SK-N-SH treated with all-trans-retinoic acid at 6 μM for 48 hours (cell line): Measurements from ENCODE around the gene SLC16A10.

ENCODE experiments used
- ATAC-seq: fragments of 200-7000 bp; cut with Tn5 transposase; 3 replicates; pipeline ENCODE4 v1.9.1; 2020; ENCODE audit warnings: mild to moderate bottlenecking, moderate library complexity
- ARNTL ChIP-seq: fragments of 450-650 bp; formaldehyde crosslinking; IDR thresholded peaks from 2 replicates; pipeline ENCODE4 v1.5.0; 2020; ENCODE audit warnings: low read depth, mild to moderate bottlenecking, moderate library complexity, borderline replicate concordance
- BACH2 ChIP-seq: fragments of 250-450 bp; sonication (Bioruptor Pico); IDR thresholded peaks from 2 replicates; pipeline ENCODE4 v1.9.0; 2021; ENCODE audit warnings: mild to moderate bottlenecking, borderline replicate concordance
- CSDC2 ChIP-seq: fragments of 250-450 bp; sonication (Bioruptor Pico); IDR thresholded peaks from 2 replicates; pipeline ENCODE4 v1.5.0; 2020; ENCODE audit warnings: mild to moderate bottlenecking, moderate library complexity
- ESRRG ChIP-seq: fragments of 250-450 bp; sonication (Bioruptor Pico); IDR thresholded peaks from 2 replicates; pipeline ENCODE4 v1.6.1; 2021; ENCODE audit warnings: mild to moderate bottlenecking
- GLIS3 ChIP-seq: fragments of 250-450 bp; sonication (Bioruptor Pico); IDR thresholded peaks from 2 replicates; pipeline ENCODE4 v1.5.0; 2020; ENCODE audit warnings: mild to moderate bottlenecking, moderate library complexity
- ISL1 ChIP-seq: fragments of 250-450 bp; sonication (Bioruptor Pico); IDR thresholded peaks from 2 replicates; pipeline ENCODE4 v2.1.2; 2022; ENCODE audit warnings: mild to moderate bottlenecking, moderate library complexity
- OSR1 ChIP-seq: fragments of 250-450 bp; sonication (Bioruptor Pico); IDR thresholded peaks from 2 replicates; pipeline ENCODE4 v1.8.0; 2022; ENCODE audit warnings: moderate library complexity, mild to moderate bottlenecking, inconsistent platforms
- PPARA ChIP-seq: fragments of 250-450 bp; sonication (Bioruptor Pico); IDR thresholded peaks from 2 replicates; pipeline ENCODE4 v1.5.0; 2020; ENCODE audit warnings: mild to moderate bottlenecking, borderline replicate concordance
- RARB ChIP-seq: fragments of 250-450 bp; sonication (Bioruptor Pico); IDR thresholded peaks from 2 replicates; pipeline ENCODE4 v1.8.0; 2021; ENCODE audit warnings: mild to moderate bottlenecking, moderate library complexity
- SNAI2 ChIP-seq: fragments of 250-450 bp; sonication (Bioruptor Pico); IDR thresholded peaks from 2 replicates; pipeline ENCODE4 v1.5.0; 2020; ENCODE audit warnings: mild to moderate bottlenecking, moderate library complexity
- TCF4 ChIP-seq: fragments of 250-450 bp; sonication (Bioruptor Pico); IDR thresholded peaks from 2 replicates; pipeline ENCODE4 v1.8.0; 2021; ENCODE audit warnings: mild to moderate bottlenecking, moderate library complexity, borderline replicate concordance
- TOX ChIP-seq: fragments of 250-450 bp; sonication (Bioruptor Pico); IDR thresholded peaks from 2 replicates; pipeline ENCODE4 v1.8.0; 2021; ENCODE audit warnings: mild to moderate bottlenecking, moderate library complexity, borderline replicate concordance
- ZC3H10 ChIP-seq: fragments of 250-450 bp; sonication (Bioruptor Pico); IDR thresholded peaks from 2 replicates; pipeline ENCODE4 v1.5.1; 2021; ENCODE audit warnings: mild to moderate bottlenecking, moderate library complexity
- ZFP3 ChIP-seq: fragments of 250-450 bp; sonication (Bioruptor Pico); IDR thresholded peaks from 2 replicates; pipeline ENCODE4 v1.5.0; 2020; ENCODE audit warnings: mild to moderate bottlenecking, moderate library complexity
- ZFP30 ChIP-seq: fragments of 450-650 bp; formaldehyde crosslinking; IDR thresholded peaks from 2 replicates; pipeline ENCODE4 v1.5.0; 2022; ENCODE audit warnings: mild to moderate bottlenecking, moderate library complexity
- ZNF565 ChIP-seq: fragments of 450-650 bp; formaldehyde crosslinking; conservative IDR thresholded peaks from 2 replicates; pipeline ENCODE4 v1.5.0; 2020; ENCODE audit warnings: low read depth, mild to moderate bottlenecking, moderate library complexity
- ZNF70 ChIP-seq: fragments of 450-650 bp; formaldehyde crosslinking; IDR thresholded peaks from 2 replicates; pipeline ENCODE4 v1.5.0; 2020; ENCODE audit warnings: mild to moderate bottlenecking, moderate library complexity
- ZNF8 ChIP-seq: fragments of 450-650 bp; formaldehyde crosslinking; IDR thresholded peaks from 2 replicates; pipeline ENCODE4 v1.5.0; 2020; ENCODE audit warnings: mild to moderate bottlenecking, moderate library complexity
- TF ChIP-seq, protein P1 (sequence below): fragments of 250-450 bp; sonication (Bioruptor Pico); IDR thresholded peaks from 2 replicates; pipeline ENCODE4 v1.5.1; 2020; ENCODE audit warnings: low read depth, mild to moderate bottlenecking, moderate library complexity
- TF ChIP-seq, protein P2 (sequence below): fragments of 250-450 bp; sonication (Bioruptor Pico); IDR thresholded peaks from 2 replicates; pipeline ENCODE4 v1.5.1; 2021; ENCODE audit warnings: mild to moderate bottlenecking, moderate library complexity
- TF ChIP-seq, protein P3 (sequence below): fragments of 250-450 bp; sonication (Bioruptor Pico); IDR thresholded peaks from 2 replicates; pipeline ENCODE4 v1.8.0; 2020; ENCODE audit warnings: mild to moderate bottlenecking, moderate library complexity, borderline replicate concordance
- TF ChIP-seq, protein P4 (sequence below): fragments of 250-450 bp; sonication (Bioruptor Pico); IDR thresholded peaks from 2 replicates; pipeline ENCODE4 v1.8.0; 2021; ENCODE audit warnings: low read depth, mild to moderate bottlenecking, moderate library complexity, borderline replicate concordance

Gene SLC16A10

DNA sequence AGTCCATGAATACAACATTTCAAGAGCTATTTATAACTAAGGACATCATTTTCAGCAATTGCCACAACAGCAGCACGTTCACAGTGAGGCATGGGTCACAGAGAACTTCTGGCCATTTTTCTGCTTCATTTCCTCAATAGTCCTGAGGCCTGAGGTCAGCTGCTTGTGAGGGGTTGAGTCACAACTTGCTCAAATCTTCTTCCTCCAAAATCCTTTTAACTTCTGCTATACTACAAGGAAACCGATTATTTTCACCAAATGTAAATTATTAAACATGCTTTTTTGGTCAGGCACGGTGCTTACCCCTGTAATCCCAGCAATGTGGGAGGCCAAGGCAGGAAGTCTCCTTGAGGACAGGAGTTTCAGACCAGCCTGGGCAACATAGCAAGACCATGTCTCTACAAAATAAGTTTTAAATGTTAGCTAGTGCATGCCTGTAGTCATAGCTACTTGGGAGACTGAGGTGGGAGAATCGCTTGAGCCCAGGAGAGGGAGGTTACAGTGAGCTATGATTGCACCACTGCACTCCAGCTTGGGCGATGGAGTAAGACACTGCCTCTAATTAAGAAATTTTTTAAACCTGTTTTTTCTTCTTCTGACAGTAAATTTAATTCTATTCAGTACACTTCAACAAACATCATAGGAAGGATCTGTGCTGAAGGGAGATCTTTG, 11.1 kb upstream of the SLC16A10 start:
- TF ChIP-seq SNAI2 (CRISPR knock-in tag) (no peak), ZNF565 (CRISPR knock-in tag) (no peak), ZFP3 (CRISPR knock-in tag) (no peak), ISL1 (CRISPR knock-in tag) (no peak)

DNA sequence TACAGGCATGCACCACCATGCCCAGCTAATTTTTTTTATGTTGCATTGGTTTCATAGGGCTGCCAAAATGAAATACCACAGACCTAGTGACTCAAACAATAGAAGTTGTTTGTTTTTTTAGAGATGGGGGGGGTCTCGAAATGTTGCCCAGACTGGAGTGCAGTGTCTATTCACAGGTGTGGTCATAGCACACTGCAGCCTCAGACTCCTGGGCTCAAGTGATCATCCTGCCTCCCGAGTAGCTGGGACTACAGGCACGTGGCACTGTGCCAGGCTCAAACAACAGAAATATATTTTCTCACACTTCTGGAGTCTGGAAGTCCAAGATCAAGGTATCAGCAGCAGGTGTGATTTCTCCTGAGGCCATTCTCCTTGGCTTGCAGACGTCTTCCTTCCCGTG, 6.6 kb upstream of the SLC16A10 start:
- no peak for ATAC-seq
- TF ChIP-seq ZNF565 (CRISPR knock-in tag) (no peak), ZNF70 (no peak), ISL1 (CRISPR knock-in tag) (no peak), BACH2 (CRISPR knock-in tag) (no peak), ZC3H10 (CRISPR knock-in tag) (no peak), PPARA (no peak), ZNF8 (CRISPR knock-in tag) (no peak), SNAI2 (CRISPR knock-in tag) (no peak), ARNTL (CRISPR knock-in tag) (no peak), CSDC2 (CRISPR knock-in tag) (no peak), ZFP3 (CRISPR knock-in tag) (no peak), ESRRG (CRISPR knock-in tag) (no peak)
- TF ChIP-seq, protein P1, sequence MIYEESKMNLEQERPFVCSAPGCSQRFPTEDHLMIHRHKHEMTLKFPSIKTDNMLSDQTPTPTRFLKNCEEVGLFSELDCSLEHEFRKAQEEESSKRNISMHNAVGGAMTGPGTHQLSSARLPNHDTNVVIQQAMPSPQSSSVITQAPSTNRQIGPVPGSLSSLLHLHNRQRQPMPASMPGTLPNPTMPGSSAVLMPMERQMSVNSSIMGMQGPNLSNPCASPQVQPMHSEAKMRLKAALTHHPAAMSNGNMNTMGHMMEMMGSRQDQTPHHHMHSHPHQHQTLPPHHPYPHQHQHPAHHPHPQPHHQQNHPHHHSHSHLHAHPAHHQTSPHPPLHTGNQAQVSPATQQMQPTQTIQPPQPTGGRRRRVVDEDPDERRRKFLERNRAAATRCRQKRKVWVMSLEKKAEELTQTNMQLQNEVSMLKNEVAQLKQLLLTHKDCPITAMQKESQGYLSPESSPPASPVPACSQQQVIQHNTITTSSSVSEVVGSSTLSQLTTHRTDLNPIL (CRISPR knock-in tag) = no peak

More for the DNA sequence above, 11.1 kb upstream of the SLC16A10 start:
- no peak for ATAC-seq

DNA sequence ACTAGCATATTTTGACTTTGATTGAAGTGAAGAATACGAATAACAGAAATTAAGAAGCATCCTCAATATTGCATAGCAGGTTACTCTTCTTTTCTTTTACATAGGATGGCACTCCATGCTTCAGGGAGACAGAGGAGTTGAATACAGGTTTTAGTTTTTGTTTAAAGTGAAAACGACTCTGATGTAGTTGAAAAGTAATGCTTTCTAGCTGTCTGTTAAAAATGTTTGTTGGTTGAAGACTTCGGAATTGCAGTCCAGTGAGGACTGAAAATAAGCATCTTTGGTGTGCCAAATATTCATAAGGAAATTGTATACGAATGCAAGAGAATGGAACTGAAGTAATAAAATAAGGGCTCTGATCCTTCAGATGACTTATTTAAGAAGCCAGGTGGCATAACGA, 618 bp upstream of the SLC16A10 start:
- TF ChIP-seq, protein P2, sequence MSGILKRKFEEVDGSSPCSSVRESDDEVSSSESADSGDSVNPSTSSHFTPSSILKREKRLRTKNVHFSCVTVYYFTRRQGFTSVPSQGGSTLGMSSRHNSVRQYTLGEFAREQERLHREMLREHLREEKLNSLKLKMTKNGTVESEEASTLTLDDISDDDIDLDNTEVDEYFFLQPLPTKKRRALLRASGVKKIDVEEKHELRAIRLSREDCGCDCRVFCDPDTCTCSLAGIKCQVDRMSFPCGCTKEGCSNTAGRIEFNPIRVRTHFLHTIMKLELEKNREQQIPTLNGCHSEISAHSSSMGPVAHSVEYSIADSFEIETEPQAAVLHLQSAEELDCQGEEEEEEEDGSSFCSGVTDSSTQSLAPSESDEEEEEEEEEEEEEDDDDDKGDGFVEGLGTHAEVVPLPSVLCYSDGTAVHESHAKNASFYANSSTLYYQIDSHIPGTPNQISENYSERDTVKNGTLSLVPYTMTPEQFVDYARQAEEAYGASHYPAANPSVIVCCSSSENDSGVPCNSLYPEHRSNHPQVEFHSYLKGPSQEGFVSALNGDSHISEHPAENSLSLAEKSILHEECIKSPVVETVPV (CRISPR knock-in tag) = no peak
- no peak for TF ChIP-seq GLIS3 (CRISPR knock-in tag)
- TF ChIP-seq ESRRG (CRISPR knock-in tag) = no peak
- ATAC-seq = no peak

DNA sequence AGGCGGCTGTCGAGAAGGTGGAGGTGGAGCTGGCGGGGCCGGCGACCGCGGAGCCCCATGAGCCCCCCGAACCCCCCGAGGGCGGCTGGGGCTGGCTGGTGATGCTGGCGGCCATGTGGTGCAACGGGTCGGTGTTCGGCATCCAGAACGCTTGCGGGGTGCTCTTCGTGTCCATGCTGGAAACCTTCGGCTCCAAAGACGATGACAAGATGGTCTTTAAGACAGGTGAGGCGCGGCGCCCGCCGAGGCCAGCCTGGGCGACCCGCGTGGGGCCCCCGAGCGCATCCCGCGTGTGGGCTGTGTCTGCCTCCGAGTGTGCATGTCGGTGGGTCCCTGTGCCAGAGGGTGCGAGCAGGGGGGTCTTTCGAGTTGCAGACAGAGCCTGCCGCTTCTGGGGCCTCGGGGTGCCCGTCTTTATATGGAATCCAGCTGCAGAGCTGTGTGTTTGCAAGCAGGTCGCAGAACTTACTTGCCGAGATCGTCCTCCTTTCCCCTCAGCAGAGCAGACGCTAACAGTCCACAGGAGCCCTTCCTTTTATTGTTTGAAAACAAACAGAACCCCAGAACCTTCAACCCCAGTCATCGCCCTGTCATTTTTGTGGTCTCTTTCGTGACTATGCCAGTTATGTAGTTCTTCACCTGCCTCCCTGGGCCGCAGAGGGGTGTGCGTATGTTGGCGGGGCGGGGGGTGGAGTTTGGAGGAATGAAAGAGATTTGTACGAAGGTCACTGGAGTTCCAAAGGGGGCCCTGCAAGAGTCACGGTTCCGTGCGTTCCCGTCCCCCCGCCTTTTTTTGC, 766 bp downstream of the SLC16A10 start:
- ATAC-seq = peak; percentile 44
- TF ChIP-seq PPARA (no peak), GLIS3 (CRISPR knock-in tag) (no peak), ZFP3 (CRISPR knock-in tag) (no peak), ISL1 (CRISPR knock-in tag) (no peak), ZFP30 (CRISPR knock-in tag) (no peak)
- TF ChIP-seq, protein P3, sequence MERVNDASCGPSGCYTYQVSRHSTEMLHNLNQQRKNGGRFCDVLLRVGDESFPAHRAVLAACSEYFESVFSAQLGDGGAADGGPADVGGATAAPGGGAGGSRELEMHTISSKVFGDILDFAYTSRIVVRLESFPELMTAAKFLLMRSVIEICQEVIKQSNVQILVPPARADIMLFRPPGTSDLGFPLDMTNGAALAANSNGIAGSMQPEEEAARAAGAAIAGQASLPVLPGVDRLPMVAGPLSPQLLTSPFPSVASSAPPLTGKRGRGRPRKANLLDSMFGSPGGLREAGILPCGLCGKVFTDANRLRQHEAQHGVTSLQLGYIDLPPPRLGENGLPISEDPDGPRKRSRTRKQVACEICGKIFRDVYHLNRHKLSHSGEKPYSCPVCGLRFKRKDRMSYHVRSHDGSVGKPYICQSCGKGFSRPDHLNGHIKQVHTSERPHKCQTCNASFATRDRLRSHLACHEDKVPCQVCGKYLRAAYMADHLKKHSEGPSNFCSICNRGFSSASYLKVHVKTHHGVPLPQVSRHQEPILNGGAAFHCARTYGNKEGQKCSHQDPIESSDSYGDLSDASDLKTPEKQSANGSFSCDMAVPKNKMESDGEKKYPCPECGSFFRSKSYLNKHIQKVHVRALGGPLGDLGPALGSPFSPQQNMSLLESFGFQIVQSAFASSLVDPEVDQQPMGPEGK (CRISPR knock-in tag) = no peak

DNA sequence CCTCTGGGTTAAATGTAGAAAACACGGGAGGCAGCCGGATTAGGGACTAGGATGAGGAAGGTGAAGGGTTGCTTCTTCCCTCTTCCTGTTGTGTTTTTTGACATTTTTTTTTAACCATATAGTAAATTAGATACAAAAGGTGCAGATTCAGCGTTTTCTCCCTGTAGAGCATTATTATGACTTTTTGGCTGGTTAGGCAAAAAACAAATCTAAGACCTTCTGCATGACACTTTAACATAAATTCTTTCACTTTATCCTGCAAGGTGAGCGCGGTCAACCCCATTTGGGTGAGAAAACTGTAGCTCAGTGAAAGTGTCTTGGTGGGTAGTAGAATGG, 1.3 kb downstream of the SLC16A10 start:
- ATAC-seq = no peak
- TF ChIP-seq GLIS3 (CRISPR knock-in tag) = no peak
- TF ChIP-seq TCF4 (CRISPR knock-in tag) = no peak
- TF ChIP-seq SNAI2 (CRISPR knock-in tag) = no peak
- no peak for TF ChIP-seq ZC3H10 (CRISPR knock-in tag)
- no peak for TF ChIP-seq ZFP30 (CRISPR knock-in tag)
- TF ChIP-seq PPARA = no peak
- TF ChIP-seq, protein P3 (CRISPR knock-in tag) = no peak
- no peak for TF ChIP-seq BACH2 (CRISPR knock-in tag)
- TF ChIP-seq CSDC2 (CRISPR knock-in tag) = no peak
- TF ChIP-seq TOX (CRISPR knock-in tag) = no peak
- TF ChIP-seq, protein P2 (CRISPR knock-in tag) = no peak
- TF ChIP-seq ZNF565 (CRISPR knock-in tag) = no peak
- TF ChIP-seq, protein P4, sequence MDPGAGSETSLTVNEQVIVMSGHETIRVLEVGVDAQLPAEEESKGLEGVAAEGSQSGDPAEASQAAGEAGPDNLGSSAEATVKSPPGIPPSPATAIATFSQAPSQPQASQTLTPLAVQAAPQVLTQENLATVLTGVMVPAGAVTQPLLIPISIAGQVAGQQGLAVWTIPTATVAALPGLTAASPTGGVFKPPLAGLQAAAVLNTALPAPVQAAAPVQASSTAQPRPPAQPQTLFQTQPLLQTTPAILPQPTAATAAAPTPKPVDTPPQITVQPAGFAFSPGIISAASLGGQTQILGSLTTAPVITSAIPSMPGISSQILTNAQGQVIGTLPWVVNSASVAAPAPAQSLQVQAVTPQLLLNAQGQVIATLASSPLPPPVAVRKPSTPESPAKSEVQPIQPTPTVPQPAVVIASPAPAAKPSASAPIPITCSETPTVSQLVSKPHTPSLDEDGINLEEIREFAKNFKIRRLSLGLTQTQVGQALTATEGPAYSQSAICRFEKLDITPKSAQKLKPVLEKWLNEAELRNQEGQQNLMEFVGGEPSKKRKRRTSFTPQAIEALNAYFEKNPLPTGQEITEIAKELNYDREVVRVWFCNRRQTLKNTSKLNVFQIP (CRISPR knock-in tag) = no peak
- no peak for TF ChIP-seq ZNF70
- no peak for TF ChIP-seq OSR1 (CRISPR knock-in tag)
- TF ChIP-seq ZNF8 (CRISPR knock-in tag) = no peak
- TF ChIP-seq RARB = no peak
- no peak for TF ChIP-seq ZFP3 (CRISPR knock-in tag)
